Ovary (tissue), 3 donors: Measurements from ENCODE around the gene DICER1.

ENCODE experiments used
- POLR2A ChIP-seq: fragments of 450-650 bp; IDR thresholded peaks from one replicate; pipeline ENCODE4 v1.6.1; 2017; ENCODE audit warnings: antibody characterized with exemption, mild to moderate bottlenecking, moderate library complexity
- TF ChIP-seq, protein P1 (sequence below), 3 donors: fragments of 450-650 bp in 2 of 3; fragments of 200-600 bp in 1 of 3; IDR thresholded peaks; one replicate each; pipeline versions ENCODE4 v1.5.1 to v1.8.0; 2016 to 2022; ENCODE audit warnings: antibody characterized with exemption in 3 of 3, mild to moderate bottlenecking in 1 of 3
- donor health status: DM: no; HTN: no; CAD: no.

DNA sequence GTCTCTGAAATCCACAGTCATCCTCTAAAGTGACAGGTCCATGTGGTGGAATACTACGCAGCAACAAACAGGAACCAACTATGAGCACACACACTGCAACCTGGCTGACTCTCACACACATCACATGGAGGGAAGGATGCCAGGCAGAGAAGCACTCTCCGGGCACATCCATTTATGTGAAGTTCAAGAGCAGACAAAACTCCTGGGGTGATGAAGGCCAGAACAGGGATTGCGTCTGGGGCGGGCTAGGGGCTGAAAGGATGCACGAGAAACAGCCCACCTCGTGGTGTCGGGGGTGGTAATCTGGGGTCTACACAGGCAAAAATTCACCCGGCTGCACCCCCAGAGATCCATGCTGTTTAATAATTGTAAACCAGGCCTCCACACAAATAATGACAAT lies 100.2 kb downstream of the DICER1 start:
- TF ChIP-seq, protein P1, sequence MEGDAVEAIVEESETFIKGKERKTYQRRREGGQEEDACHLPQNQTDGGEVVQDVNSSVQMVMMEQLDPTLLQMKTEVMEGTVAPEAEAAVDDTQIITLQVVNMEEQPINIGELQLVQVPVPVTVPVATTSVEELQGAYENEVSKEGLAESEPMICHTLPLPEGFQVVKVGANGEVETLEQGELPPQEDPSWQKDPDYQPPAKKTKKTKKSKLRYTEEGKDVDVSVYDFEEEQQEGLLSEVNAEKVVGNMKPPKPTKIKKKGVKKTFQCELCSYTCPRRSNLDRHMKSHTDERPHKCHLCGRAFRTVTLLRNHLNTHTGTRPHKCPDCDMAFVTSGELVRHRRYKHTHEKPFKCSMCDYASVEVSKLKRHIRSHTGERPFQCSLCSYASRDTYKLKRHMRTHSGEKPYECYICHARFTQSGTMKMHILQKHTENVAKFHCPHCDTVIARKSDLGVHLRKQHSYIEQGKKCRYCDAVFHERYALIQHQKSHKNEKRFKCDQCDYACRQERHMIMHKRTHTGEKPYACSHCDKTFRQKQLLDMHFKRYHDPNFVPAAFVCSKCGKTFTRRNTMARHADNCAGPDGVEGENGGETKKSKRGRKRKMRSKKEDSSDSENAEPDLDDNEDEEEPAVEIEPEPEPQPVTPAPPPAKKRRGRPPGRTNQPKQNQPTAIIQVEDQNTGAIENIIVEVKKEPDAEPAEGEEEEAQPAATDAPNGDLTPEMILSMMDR (IDR thresholded peaks at IDR 0.05) = no peak
- TF ChIP-seq POLR2A = no peak
